ENCODE data around the gene CDK9. TPM values are rescaled to one million over a fixed set of nuclear protein-coding genes. Genes with fewer than 3 reads are reported as not detected.

CDK9 gene
- total and polyA plus RNA-seq, 10 donors = 49.2 to 149 (median 97.4) TPM

GRCh38 chr9:127809540-127810377 is 23.9 kb downstream of the CDK9 start:
- Histone ChIP-seq H3K27me3 (replicated peaks in 1 of 7) (no peaks in the 10 kb centered on the region), H3K4me3 (peak overlapping the region in 1 of 8 donors; percentile 27), H3K27ac (peak overlapping the region in 5 of 8 donors; percentile 3 to 45 (median 36)), H3K4me1 (peaks cover 0 to 64% (median 22%) of the 10 kb centered on the region in 6 donors), H3K9me3 (no peaks in the 10 kb centered on the region), H3K36me3 (peaks cover 0 to 100% (median 64%) of the 10 kb centered on the region in 6 donors)
- no peak for DNase-seq
- 70 to 87% (median 73%) methylated on average over 38 to 57 of the region's 57 CpGs for WGBS, 5 donors
- TF ChIP-seq POLR2A (IDR thresholded peaks at IDR 0.05) (no peak), CTCF (IDR thresholded peaks at IDR 0.05 in 8 of 11, conservative IDR thresholded peaks at IDR 0.05 in 3 of 11) (no peak), POLR2AphosphoS5 (IDR thresholded peaks at IDR 0.05) (peak in 2 of 3 donors; percentile 29 to 73)
- intact Hi-C loops (cut with DNase I; ENCODE audit: low total_unique reads) = no loop called here

GRCh38 chr9:127810378-127811187 is 24.7 kb downstream of the CDK9 start:
- Histone ChIP-seq H3K36me3 (peaks cover 0 to 100% (median 71%) of the 10 kb centered on the region in 6 donors), H3K4me3 (no peak overlapping the region), H3K4me1 (peaks cover 0 to 57% (median 20%) of the 10 kb centered on the region in 6 donors), H3K9me3 (no peaks in the 10 kb centered on the region), H3K27me3 (replicated peaks in 1 of 7) (no peaks in the 10 kb centered on the region), H3K27ac (peak overlapping the region in 5 of 8 donors; percentile 3 to 45 (median 36))
- 94 to 98% (median 95%) methylated on average over 9 to 10 of the region's 10 CpGs for WGBS, 5 donors
- TF ChIP-seq POLR2A (IDR thresholded peaks at IDR 0.05) (no peak), POLR2AphosphoS5 (IDR thresholded peaks at IDR 0.05) (peak in 1 of 3 donors; percentile 38), CTCF (IDR thresholded peaks at IDR 0.05 in 8 of 11, conservative IDR thresholded peaks at IDR 0.05 in 3 of 11) (no peak)
- no peak for DNase-seq
- intact Hi-C loops (cut with DNase I; ENCODE audit: low total_unique reads) = no loop called here

- DNase-seq = no peak
- Histone ChIP-seq H3K27ac (no peak overlapping the region), H3K9me3 (no peaks in the 10 kb centered on the region), H3K4me1 (peaks cover 0 to 58% (median 20%) of the 10 kb centered on the region in 6 donors), H3K27me3 (replicated peaks in 1 of 7) (no peaks in the 10 kb centered on the region), H3K36me3 (peaks cover 0 to 100% (median 80%) of the 10 kb centered on the region in 6 donors), H3K4me3 (no peak overlapping the region)
- TF ChIP-seq POLR2AphosphoS5 (IDR thresholded peaks at IDR 0.05) (peak in 1 of 3 donors; percentile 28), CTCF (IDR thresholded peaks at IDR 0.05 in 8 of 11, conservative IDR thresholded peaks at IDR 0.05 in 3 of 11) (no peak)
- 81 to 90% (median 83%) methylated on average over 6 of the region's 6 CpGs for WGBS, 5 donors
- intact Hi-C loops (cut with DNase I; ENCODE audit: low total_unique reads) = no loop called here
Observed at GRCh38 chr9:127812011-127812410, 26.2 kb downstream of the CDK9 start.

All from spleen (tissue), 11 donors.